ENCODE data around the gene TEX2.

TEX2 gene

DNA sequence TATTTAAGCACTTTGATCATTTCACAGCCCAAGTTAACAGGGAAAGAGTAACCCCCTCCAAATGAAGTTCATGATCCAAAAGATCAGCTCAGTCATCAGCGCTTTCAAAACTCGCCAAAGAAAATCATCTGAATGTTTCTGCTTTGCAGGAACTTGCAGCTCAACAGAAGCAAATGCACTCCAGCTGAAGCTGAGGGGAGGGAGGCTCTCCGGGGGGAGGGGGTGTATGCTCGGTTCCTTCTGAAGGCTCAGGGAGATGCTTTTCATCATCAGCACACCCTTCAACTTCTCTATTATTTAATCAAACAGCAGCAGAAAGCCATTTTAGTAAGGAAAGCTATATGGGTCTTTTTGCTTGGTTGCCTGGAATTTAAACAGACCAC is 108.8 kb downstream of the TEX2 start:
- H3K9ac ChIP-seq (ENCODE audit: low read length): no peak overlapping the region
- no peaks in the 10 kb centered on the region for H3K9me3 ChIP-seq (ENCODE audit: insufficient read depth, low read length)

DNA sequence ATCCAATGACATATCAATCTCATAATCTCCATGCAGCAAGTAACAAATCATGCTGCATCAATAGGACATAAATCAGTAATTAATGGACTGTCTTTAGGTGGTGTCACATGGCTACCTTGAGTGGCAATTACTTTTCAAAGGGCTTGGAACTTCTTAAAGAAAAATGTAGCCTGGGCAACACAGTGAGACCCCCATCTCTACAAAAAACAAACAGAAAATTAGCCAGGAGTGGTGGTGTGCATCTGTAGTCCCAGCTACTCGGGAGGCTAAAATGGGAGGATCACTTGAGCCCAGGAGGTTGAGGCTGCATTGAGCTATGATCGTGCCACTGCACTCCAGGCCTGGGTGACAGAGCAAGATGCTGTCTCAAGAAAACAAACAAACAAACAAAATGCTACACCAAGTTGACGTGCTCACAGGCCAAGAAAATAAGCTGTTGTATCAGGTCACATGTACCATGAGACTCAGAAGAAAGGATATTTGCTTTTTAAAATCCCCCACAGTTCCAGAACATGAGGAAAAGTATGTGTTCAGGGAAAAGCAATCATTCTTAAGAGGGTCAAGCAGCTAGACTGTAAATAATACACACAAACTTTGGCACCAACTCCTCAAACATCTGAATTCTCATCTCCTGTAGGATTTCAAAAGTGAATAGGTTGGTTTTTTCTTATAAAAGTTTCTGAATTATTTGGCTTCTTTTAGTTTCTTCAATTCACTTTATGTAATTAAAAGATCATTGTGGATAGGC is 109.3 kb downstream of the TEX2 start:
- TF ChIP-seq EZH2phosphoT487 (IDR thresholded peaks at IDR 0.05; ENCODE audit: low read depth): no peak
- TF ChIP-seq, protein P1, sequence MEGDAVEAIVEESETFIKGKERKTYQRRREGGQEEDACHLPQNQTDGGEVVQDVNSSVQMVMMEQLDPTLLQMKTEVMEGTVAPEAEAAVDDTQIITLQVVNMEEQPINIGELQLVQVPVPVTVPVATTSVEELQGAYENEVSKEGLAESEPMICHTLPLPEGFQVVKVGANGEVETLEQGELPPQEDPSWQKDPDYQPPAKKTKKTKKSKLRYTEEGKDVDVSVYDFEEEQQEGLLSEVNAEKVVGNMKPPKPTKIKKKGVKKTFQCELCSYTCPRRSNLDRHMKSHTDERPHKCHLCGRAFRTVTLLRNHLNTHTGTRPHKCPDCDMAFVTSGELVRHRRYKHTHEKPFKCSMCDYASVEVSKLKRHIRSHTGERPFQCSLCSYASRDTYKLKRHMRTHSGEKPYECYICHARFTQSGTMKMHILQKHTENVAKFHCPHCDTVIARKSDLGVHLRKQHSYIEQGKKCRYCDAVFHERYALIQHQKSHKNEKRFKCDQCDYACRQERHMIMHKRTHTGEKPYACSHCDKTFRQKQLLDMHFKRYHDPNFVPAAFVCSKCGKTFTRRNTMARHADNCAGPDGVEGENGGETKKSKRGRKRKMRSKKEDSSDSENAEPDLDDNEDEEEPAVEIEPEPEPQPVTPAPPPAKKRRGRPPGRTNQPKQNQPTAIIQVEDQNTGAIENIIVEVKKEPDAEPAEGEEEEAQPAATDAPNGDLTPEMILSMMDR (IDR thresholded peaks at IDR 0.05; ENCODE audit: low read depth, low read length): no peak
- H3K4me2 ChIP-seq (ENCODE audit: low read length): no peak overlapping the region
- H3K4me1 ChIP-seq (ENCODE audit: low read length): no peaks in the 10 kb centered on the region
- no peak overlapping the region for H3K4me3 ChIP-seq (ENCODE audit: low read length)
- H3K36me3 ChIP-seq (replicated peaks; ENCODE audit: low read depth, low read length): peaks cover 5% of the 10 kb centered on the region
- no peak overlapping the region for H2AFZ ChIP-seq (ENCODE audit: low read depth, low read length)
- H3K9me3 ChIP-seq (ENCODE audit: insufficient read depth, low read length): no peaks in the 10 kb centered on the region
- no peaks in the 10 kb centered on the region for H4K20me1 ChIP-seq (ENCODE audit: insufficient read depth, low read length)
- no peaks in the 10 kb centered on the region for H3K27me3 ChIP-seq (ENCODE audit: low read depth, low read length)
- H3K79me2 ChIP-seq (ENCODE audit: low read length): no peaks in the 10 kb centered on the region
- H3K9ac ChIP-seq (ENCODE audit: low read length): no peak overlapping the region
- no peak overlapping the region for H3K27ac ChIP-seq (ENCODE audit: low read length)

More for the DNA sequence above, 108.8 kb downstream of the TEX2 start:
- Histone ChIP-seq H3K79me2 (ENCODE audit: low read length) (no peaks in the 10 kb centered on the region), H3K4me2 (ENCODE audit: low read length) (no peak overlapping the region), H2AFZ (ENCODE audit: low read depth, low read length) (no peak overlapping the region), H3K4me1 (ENCODE audit: low read length) (0 out of 2 replicates have a peak, but pooled peaks cover 3% of the 10 kb centered on the region), H3K27me3 (ENCODE audit: low read depth, low read length) (no peaks in the 10 kb centered on the region), H3K27ac (ENCODE audit: low read length) (no peak overlapping the region), H3K36me3 (replicated peaks; ENCODE audit: low read depth, low read length) (peaks cover 5% of the 10 kb centered on the region), H4K20me1 (ENCODE audit: insufficient read depth, low read length) (no peaks in the 10 kb centered on the region), H3K4me3 (ENCODE audit: low read length) (no peak overlapping the region)
- TF ChIP-seq, protein P1 (IDR thresholded peaks at IDR 0.05; ENCODE audit: low read depth, low read length): no peak
- TF ChIP-seq EZH2phosphoT487 (IDR thresholded peaks at IDR 0.05; ENCODE audit: low read depth): no peak

DNA sequence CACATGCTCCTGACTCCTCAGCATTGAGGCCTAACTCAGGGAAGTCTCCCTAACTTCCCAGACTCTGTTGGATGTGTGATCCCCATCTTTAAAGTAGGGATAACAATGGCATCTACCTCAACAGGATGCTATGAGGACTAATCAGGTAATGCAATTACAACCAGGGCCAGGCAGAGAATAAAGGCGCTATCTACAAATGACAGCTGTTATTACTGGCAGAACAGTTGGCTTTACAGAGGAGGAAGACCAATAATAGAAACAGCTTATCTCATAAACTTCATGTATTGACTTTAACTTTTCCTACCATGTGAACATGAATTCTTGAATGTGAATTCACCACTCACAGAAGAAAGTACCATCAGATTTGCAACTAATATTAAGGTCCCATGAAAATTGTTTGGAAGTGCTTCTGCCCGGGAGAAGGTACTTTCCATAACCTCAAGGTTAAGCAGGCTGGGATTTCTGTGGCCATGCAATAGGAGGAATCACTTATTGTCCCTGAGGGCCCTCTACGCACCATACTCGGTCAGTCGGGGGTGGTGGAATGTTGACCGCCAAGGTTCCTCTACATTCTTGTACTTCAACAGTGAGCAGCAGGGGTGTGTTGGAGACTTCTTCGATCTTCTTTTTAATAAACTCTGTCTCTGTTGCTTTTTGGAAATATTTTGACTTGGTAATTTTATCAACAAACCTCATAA is 110.5 kb downstream of the TEX2 start:
- H3K9me3 ChIP-seq (ENCODE audit: insufficient read depth, low read length): no peaks in the 10 kb centered on the region
- H2AFZ ChIP-seq (ENCODE audit: low read depth, low read length): no peak overlapping the region
- H3K27me3 ChIP-seq (ENCODE audit: low read depth, low read length): no peaks in the 10 kb centered on the region
- H3K9ac ChIP-seq (ENCODE audit: low read length): no peak overlapping the region
- H3K4me2 ChIP-seq (ENCODE audit: low read length): no peak overlapping the region
- H4K20me1 ChIP-seq (ENCODE audit: insufficient read depth, low read length): no peaks in the 10 kb centered on the region
- TF ChIP-seq, protein P1 (IDR thresholded peaks at IDR 0.05; ENCODE audit: low read depth, low read length): no peak
- TF ChIP-seq EZH2phosphoT487 (IDR thresholded peaks at IDR 0.05; ENCODE audit: low read depth): no peak
- H3K4me1 ChIP-seq (ENCODE audit: low read length): peaks cover 8% of the 10 kb centered on the region
- peaks cover 5% of the 10 kb centered on the region for H3K36me3 ChIP-seq (replicated peaks; ENCODE audit: low read depth, low read length)
- no peak overlapping the region for H3K4me3 ChIP-seq (ENCODE audit: low read length)
- H3K79me2 ChIP-seq (ENCODE audit: low read length): 0 out of 2 replicates have a peak, but pooled peaks cover 5% of the 10 kb centered on the region
- no peak overlapping the region for H3K27ac ChIP-seq (ENCODE audit: low read length)

DNA sequence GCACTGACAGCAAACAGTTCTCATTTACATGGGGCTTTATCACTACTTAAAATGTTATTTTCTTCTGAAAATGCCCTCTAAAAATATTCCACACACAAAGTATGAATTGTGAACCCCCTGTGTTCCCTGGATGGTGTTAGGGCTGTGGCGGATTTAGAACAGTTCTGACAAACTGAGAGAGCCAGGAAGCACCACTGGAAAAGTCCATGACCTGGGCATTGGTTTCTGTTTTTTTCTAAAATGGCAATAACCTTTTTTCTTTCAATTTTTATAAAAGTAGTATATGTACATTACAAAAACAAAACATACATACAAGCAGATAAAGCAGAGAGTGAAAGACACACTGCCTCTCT is 112.1 kb downstream of the TEX2 start:
- H3K27me3 ChIP-seq (ENCODE audit: low read depth, low read length): no peaks in the 10 kb centered on the region; the same call in 1 of the 2 replicates
- H3K36me3 ChIP-seq (replicated peaks; ENCODE audit: low read depth, low read length): peaks cover 21% of the 10 kb centered on the region
- H4K20me1 ChIP-seq (ENCODE audit: insufficient read depth, low read length): no peaks in the 10 kb centered on the region
- H3K79me2 ChIP-seq (ENCODE audit: low read length): peaks cover 21% of the 10 kb centered on the region
- no peak overlapping the region for H3K9ac ChIP-seq (ENCODE audit: low read length)
- H3K4me2 ChIP-seq (ENCODE audit: low read length): no peak overlapping the region
- no peak overlapping the region for H3K4me3 ChIP-seq (ENCODE audit: low read length)
- no peak for TF ChIP-seq EZH2phosphoT487 (IDR thresholded peaks at IDR 0.05; ENCODE audit: low read depth)
- TF ChIP-seq, protein P1 (IDR thresholded peaks at IDR 0.05; ENCODE audit: low read depth, low read length): no peak
- H3K4me1 ChIP-seq (ENCODE audit: low read length): peaks cover 17% of the 10 kb centered on the region
- H3K27ac ChIP-seq (ENCODE audit: low read length): no peak overlapping the region
- H3K9me3 ChIP-seq (ENCODE audit: insufficient read depth, low read length): no peaks in the 10 kb centered on the region
- H2AFZ ChIP-seq (ENCODE audit: low read depth, low read length): no peak overlapping the region

All from OCI-LY3 (cell line).